Left renal pelvis (tissue), 4 donors: Measurements from ENCODE around the gene TAF4B. TPM values are rescaled to one million over a fixed set of nuclear protein-coding genes. Genes with fewer than 3 reads are reported as not detected.
"Not testable (repeated sequence)": the region's sequence is repeated elsewhere in the genome, so short reads cannot be mapped to it uniquely, and the experiment has no call there.

Experiments used
- DNase-seq, 4 donors: peaks; one replicate each; pipeline ENCODE4 v3.0.0-alpha.2; 2013; ENCODE audit warnings: low read depth in 4 of 4, low spot score in 3 of 4
- polyA plus RNA-seq, 4 donors: library from polyadenylated mRNA; unstranded; fragments of 120-200 nt; gene quantifications; one replicate each; pipeline ENCODE4 v1.2.1, GENCODE V29; 2013; ENCODE audit not compliant: insufficient read length in 4 of 4

Gene TAF4B
- polyA plus RNA-seq, 4 donors = 3.8 to 5.8 (median 4.6) TPM

DNA sequence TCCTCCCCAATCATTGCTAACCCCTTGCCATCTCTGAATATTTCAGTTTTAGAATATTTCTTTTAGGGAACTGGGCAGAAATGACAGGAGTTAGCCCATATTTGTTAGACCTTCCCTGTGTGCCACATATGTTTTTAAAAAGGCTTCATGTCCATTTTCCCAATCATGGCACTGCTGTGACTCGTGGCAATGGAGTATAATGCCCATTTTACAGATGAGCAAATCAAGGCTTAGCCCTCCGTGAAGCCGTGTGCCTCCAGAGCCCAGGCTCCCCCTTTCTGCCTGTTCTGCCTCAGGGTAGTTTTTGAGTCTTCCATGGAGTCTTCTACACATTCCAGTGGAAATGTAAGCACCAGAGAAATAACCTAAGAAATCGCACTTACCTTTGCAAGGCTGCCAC, 192.0 kb downstream of the TAF4B start:
- DNase-seq = no peak

DNA sequence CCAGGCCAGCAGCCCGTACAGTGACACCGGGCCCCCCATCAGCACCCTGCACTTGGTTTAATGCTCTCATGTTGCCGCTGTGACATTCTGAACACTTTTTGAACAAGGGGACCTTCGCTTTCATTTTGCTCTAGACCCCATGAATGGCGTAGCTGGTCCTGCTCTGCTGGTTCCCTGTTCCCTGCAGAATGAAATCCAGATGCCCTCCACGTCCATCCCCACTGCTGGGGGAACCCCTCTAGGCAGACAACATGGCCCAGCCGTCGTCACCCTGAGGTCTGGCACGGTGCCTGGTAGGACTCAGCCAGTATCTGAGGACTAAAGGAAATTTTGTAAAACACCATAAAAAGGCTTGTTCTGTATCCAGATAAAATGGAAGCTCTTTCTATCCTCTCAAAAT, 193.5 kb downstream of the TAF4B start:
- no peak for DNase-seq

DNA sequence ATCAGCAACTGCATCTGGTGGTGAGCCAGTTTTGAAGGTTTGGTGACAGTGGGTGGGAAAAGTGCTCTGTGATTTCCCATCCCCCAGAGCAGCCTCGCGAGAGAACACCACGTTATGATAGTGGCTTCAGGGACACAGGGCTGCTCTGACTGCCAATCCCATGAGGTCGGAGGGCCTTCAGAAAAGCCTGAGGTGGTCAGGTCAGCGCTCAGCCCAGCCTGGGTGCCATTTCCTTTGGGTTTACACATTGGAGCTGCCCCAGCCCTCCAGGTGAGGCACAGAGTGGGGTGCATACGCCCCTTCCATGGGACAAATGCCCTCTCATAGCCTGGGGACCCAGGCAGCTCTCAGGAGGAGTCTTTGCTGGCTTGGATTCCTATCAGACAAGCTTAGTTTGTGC, 195.3 kb downstream of the TAF4B start:
- DNase-seq = no peak

DNA sequence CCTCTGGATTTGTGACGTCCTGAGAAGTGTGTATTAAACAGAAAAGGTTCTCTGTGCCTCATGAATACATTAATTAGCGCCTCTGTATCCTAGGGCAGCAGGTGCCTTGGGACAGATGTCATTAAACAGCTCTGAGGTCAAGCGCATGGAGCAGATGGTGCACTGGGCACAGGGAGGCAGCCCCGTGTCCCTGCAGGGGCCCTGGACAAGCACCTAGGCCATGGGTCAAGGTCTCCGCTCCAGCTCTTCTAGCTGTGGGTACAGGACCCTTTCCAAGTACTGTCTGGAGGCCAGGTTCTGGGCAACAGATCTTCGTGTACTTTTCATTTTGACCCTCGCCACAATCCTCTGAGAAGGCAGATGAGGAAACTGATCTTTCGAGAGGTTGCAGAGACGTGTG, 195.7 kb downstream of the TAF4B start:
- DNase-seq = no peak

DNA sequence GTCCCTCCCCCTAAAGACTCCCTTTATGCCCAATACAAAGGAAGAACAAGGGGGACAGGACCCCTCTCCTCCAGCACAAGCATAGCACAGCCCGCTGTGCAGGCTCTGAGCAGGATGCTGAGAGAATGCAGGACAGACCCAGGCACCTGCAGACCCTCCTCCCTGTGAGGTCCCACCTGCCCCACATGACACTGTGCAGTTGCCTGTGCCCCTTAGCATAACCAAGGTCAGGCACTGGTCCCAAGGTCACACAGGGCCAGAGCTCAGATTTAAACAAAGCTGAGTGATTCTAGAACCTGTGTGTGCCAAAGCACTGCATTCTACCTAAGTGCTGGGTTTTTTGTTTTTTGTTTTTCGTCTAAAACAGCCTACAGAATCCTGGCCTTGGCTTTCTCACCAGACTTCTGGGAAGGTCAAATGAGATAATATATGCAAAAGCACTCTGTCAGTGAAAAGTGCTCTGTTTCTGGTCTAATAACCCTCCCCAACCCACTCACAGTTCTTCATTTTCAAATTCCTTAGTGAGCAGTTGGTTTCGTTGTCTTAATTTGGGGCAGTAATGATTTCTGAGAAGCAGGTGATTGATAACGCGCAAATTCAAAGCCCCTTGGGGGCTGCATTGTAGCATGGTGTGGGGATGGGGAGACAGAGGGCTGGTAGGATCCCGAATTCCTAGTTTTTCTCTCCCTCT, 196.4 kb downstream of the TAF4B start:
- DNase-seq = no peak

DNA sequence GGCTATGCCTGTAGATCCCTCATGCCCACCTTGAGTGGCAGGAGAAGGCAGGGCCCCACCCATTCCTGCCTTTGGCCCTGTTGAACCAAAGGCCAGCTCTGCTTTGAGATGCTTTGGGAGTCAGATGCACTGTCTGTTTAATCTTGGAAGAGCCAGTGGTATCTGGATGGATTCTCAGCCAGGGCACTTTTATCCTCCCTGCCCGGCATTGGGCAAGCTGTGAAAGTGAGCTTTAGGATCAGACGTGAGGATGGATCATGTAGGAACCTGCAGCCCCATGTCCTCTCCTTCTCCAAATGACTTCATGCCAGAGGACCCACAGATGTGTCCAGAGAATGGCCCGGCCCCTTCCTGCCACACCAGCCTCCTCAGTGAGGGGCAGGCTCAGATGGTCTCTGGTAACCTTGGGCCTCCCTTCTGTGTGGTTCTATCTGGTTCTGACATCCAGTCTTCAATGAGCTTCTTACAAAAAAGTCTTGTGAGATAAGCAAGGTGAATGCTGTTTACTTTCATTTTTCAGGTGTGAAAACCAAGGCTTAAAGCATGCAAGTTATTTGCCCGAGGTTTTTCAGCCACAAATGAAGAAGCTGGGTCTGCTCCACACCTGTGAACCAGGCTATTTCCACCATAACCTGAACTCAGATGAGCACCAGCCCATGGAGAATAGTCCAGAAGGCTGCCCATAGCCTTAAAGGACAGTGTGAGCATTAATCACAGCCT, 198.3 kb downstream of the TAF4B start:
- DNase-seq = no peak

DNA sequence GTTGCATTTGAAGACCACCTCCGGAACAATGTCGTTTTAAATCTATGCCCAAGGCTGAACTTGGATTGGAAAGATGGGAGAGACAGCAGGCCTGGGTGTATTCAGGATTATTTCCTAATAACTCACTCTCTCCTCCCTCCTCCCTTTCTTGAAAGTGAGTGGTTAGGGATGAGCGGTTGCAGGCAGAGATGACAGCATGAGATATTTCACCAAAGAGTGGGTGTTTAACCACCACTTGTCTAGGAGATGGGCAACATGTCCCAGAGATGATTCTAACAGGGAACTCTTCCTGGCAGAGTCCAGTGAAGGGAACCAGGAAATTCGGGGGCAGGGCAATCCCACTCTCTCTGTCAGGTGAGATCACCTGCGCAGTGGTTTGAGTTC, 198.9 kb downstream of the TAF4B start:
- no peak for DNase-seq

DNA sequence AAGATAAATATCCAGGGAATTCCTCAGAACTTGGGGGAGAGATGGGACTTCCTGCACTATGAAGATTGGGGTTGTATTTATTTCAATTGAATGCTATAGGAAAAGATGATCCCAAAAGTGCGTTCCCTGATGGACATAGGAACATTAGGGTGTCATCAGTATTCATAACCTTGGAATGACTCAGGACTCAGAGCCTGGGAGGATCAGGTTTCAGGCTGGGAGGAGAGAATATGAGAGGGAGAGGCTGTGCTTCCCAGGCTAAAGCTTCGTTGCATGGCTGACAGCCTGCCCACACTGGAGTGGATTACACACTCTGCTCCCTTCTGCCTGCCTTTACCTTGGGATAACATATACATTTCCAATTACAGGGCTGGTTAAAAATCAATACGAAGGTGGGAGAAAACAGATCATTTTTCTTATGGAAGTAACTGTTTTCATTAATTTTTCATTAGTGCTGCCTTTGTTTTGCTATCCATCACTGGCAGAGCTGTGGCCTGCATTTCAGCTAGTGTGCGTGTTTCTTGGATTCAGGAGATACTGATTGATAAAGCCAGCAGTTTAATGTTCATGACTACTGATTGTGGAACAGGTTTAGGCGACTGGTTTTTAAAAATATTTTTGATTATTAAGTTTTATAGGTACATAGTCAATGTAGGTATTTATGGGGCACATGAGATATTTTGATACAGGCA, 203.4 kb downstream of the TAF4B start:
- DNase-seq = peak in 1 of 4 donors; percentile 42

DNA sequence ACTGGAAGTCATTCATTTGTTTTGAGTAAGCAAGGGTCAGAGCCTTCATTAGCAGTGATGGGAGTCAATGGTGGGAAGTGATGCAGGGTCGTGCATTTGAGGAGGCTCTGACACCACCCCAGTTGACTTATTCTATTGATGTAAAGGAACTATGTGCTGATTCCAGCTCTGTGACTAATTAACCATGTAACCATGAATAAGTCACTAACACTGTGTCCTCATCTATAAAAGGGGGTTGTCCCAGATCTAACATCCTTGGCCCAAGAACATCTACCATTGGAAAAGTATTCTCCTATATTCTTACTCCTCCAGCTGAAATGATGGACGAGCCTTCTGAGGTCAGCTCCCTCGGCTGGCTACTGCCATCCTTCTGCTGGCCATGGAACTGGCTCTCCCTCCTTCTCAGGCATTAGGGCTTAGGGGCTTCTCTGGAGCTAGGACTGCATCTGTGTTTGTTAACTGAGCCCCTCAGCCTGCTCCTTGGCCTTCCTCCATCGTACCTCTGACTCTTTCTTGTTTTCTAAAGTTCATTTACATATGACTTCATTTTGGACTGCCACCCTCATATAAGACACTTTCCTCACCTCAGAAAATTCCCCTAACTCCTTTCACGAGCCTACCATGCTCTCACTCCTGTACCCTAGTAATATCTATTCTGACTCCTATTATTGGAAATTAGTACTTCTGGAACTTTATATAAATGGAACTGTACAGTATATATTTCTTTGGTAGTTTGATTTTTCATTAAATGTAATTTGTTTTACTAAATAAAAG, 206.6 kb downstream of the TAF4B start:
- DNase-seq = no peak

DNA sequence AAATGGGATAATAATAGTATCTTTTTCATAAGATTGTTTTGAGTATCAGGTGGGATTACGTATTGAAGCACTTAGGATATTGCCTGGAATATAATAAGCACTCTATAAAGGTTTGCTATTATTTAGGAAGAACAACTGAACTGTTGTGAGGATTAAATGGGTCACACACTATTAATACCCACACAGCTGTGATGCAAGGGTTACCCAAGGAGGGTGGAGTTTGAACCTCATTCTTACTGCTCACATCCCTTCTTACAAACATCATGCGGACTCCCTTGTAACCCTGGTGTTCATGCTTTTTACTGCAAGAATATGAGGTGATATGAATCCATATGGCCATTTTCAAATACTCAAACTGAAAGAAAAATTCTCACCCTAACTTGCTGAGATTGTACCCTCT, 208.6 kb downstream of the TAF4B start:
- no peak for DNase-seq

DNA sequence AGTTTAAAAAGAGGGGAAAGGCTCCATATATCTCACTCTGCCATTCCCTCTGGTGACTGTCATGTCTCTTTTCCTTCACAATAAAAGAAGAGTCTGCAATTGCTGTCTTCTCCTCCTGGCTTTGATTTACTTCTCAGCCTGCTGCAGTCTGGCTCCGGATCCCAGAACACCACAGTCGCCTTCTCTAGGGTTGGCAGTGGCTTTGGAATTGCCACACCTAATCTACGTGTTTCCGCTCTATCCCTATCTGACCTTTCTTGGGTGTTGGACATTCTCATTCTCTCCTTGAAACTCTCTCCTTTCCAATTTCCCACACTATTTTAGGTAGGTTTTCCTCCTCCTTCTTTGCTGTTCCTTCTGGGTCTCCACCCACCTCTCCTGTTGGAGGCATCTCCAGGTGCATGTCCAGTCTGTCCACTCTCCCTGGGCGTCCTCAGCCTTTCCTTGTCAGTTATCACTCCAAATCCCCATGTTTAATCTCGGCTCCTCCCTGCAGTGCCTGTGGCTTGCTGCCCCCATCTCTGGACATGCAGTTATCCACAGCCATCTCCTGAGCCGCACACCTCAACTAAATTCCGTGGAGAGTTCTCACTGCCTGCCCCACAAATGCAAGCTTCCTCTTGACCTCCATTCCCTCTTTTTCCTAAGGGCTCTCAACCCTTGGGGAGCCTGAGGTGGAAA, 209.3 kb downstream of the TAF4B start:
- no peak for DNase-seq

DNA sequence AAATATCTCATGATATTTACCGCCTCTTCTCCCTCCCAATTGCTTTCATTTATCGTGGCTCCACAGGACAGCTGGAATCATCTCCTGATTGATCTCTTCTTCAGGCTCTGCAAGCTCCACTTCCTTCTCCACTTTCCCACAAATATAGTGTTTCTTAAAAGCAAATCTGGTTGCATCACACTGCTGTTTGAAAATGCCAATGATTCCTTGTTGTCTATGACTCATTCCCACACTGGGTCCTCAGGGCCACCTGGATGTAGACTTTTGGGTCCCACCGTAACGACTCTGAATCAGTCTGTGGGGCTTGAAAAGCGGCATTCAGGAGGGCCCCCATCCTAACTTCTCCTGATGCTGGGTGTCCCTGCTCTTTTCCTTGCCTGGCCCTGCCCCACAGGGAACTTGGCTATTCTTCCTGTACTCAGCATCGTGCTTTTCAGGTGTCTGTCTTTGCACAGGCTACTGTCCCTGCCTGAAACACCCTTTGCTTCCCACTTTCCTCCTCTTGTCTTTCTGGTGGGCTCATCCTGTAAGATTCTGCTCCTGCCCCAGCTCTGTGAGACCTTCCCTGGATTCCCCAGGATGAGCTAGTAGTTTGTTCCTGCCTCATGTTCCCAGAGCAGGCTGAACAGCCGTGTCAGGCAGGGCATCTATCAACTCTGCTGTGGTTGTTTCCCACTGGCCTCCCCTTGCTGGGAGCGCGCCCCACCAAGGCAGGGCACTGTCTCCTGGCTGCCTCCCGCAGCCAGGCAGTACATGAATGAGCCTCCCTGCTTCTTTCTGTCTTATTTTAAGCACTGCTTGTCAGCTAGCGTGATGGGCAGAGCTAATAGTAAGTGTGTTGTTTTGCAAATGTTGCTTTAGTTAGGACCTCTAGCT, 210.2 kb downstream of the TAF4B start:
- no peak for DNase-seq

DNA sequence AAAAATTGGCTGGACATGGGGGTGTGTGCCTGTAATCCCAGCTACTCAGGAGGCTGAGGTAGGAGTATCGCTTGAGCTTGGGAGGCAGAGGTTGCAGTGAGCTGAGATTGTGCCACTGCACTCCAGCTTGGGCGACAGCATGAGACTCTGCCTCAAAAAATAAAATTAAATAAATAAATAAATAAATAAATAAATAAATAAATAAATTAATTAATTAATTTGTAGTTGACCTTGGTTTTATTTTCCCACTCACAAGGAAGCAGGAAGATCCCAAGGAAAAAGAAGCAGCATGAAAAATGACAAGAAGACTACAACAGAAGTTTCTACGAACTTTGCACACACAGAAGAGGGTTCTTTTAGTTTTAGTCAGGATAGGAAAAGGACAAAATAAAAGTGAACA, 211.4 kb downstream of the TAF4B start:
- not testable (repeated sequence) for DNase-seq

DNA sequence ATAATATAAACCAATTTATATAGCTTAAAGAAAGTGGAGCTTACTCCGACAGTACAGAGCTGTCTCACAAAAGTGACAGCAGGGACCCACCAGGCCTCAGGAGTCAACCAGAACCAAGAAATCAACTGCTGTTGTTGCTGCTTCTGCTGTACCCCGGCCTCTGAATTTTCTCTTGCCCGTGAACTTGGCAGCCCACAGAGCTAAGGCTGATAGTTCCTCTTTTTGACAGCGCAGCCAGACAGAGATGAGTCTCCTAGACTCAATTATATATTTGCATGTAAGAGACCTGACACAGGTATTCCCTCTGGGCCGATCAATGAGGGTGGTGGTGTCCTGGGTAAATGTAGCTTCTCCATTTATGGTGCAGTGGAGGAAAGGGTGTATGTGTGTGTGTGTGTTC, 212.7 kb downstream of the TAF4B start:
- no peak for DNase-seq

DNA sequence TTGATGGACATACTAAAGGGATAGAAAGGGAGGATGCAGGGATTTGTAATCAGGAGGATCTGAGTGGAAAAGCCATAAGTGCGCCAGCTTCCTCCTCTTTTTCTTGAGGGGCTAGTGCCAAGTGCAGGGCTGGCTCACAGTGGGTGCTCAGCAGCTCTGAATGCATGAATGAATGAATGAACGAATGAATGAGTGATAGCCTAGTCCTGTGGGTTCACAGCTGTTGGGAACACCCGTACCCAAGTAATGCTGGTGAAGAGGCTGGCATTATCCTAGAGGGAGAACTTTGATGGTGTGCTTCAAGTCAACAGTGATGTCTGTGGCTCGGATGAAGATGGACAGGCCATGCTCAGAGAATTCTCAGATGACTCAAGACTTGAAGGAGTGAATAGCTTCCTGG, 213.3 kb downstream of the TAF4B start:
- DNase-seq = no peak

DNA sequence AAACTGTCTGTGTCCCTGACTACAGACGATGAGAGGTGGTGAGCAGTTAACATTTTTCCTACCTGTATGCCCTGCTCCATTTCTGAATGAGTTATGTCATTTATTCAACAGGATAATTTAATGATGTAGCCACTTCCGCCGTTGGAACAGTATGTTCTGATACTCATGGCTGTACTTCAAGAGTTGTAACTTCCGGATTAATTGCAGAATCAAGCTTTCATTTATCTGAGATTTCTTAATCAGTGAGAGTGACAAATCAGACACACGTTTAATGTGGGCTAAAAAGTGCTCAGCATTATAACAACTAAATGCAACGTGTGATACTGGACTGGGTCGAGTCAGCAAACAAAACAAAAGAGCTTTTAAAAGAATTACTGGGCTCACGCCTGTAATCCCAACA, 214.4 kb downstream of the TAF4B start:
- DNase-seq = no peak
